Body of pancreas (tissue), 4 donors: ENCODE measurements around the gene SOX11. TPM values are rescaled to one million over a fixed set of nuclear protein-coding genes. Genes with fewer than 3 reads are reported as not detected.

Experiments used
- ATAC-seq: fragments of 150-250 bp; one replicate; pipeline ENCODE4 v1.9.1; 2016
- DNase-seq, 4 donors: peaks; one replicate each; pipeline ENCODE4 v3.0.0-alpha.2; 2019
- H3K27ac ChIP-seq, 4 donors: fragments of 200-600 bp; sonication (generic); 1 replicate in 3 of 4; 2 replicates in 1 of 4; pipeline versions ENCODE4 v1.5.1 to v1.6.1; 2016 to 2019; ENCODE audit warnings: mild to moderate bottlenecking in 1 of 4, mixed read lengths in 1 of 4, moderate library complexity in 1 of 4
- H3K27me3 ChIP-seq, 2 donors: fragments of 200-600 bp; sonication (generic); one replicate each; pipeline ENCODE4 v1.6.0; 2016; ENCODE audit warnings: mild to moderate bottlenecking in 1 of 2
- H3K36me3 ChIP-seq, 2 donors: fragments of 200-600 bp; sonication (generic); replicated peaks in 1 of 2; 2 replicates each; pipeline ENCODE4 v1.5.1; 2016; ENCODE audit warnings: low read depth in 2 of 2; ENCODE audit not compliant: insufficient read depth in 1 of 2
- H3K4me1 ChIP-seq: fragments of 200-600 bp; sonication (generic); one replicate; pipeline ENCODE4 v1.6.0; 2016
- H3K4me3 ChIP-seq, 2 donors: fragments of 200-600 bp; sonication (generic); 1 replicate in 1 of 2; 2 replicates in 1 of 2; pipeline ENCODE4 v1.5.1; 2016 to 2019
- H3K9me3 ChIP-seq, 3 donors: fragments of 200-600 bp; sonication (generic); 1 replicate in 2 of 3; 2 replicates in 1 of 3; pipeline ENCODE4 v1.5.1; 2016
- POLR2A ChIP-seq, 3 donors: fragments of 450-650 bp; IDR thresholded peaks; one replicate each; pipeline ENCODE4 v1.6.1; 2016; ENCODE audit warnings: antibody characterized with exemption in 3 of 3, mild to moderate bottlenecking in 2 of 3
- WGBS, 2 donors: methylation state at CpG; one replicate each; pipeline ENCODE4 v1.1.5; 2017; 5-methylcytosine and 5-hydroxymethylcytosine counted together
- intact Hi-C: fragments of 100-400 bp; cut with DNase I; formaldehyde crosslinking; loops from one replicate; pipeline ENCODE4 v1.15.1; 2023
- total RNA-seq, 2 donors: library from RNA; depleted of rRNA; stranded (reverse); fragments of >200 nt; gene quantifications; one replicate each; pipeline ENCODE4 v1.1.0, GENCODE V29; 2016
- TF ChIP-seq, protein P1 (sequence below), 7 experiments: fragments of 450-650 bp in 4 of 7; fragments of 200-600 bp in 3 of 7; sonication (generic) in 3 of 7; IDR thresholded peaks; one replicate each; pipeline ENCODE4 v1.5.1; 2016 to 2019; ENCODE audit warnings: antibody characterized with exemption in 7 of 7

SOX11 gene
- total RNA-seq, 2 donors from 2014 or later = under 0.01 TPM; not detected in 1

DNA sequence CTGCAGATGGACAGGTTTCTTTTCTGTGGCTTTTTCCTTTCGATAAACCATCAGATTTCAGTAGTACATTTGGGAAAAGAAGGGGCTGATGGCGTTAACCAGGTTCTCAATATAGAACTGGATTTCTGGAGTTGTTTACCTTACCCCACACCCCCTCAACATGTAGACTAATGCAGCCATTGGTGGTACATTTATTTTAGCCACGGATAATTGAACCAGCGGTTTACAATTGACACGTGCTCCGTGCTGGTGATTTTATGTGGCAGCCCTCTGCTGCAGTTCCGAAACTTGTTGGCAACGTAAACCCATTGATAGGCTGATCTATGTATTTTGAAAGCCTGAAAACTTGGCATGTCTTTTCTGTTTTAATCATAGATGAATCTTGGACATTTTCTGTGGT lies 5.4 kb downstream of the SOX11 start:
- Histone ChIP-seq H3K4me3 (no peak overlapping the region), H3K9me3 (no peaks in the 10 kb centered on the region), H3K27me3 (peaks cover 0 to 20% of the 10 kb centered on the region in 2 donors), H3K27ac (no peak overlapping the region), H3K4me1 (peaks cover 30% of the 10 kb centered on the region), H3K36me3 (no peaks in the 10 kb centered on the region)
- intact Hi-C loops = no loop called here
- TF ChIP-seq, protein P1, sequence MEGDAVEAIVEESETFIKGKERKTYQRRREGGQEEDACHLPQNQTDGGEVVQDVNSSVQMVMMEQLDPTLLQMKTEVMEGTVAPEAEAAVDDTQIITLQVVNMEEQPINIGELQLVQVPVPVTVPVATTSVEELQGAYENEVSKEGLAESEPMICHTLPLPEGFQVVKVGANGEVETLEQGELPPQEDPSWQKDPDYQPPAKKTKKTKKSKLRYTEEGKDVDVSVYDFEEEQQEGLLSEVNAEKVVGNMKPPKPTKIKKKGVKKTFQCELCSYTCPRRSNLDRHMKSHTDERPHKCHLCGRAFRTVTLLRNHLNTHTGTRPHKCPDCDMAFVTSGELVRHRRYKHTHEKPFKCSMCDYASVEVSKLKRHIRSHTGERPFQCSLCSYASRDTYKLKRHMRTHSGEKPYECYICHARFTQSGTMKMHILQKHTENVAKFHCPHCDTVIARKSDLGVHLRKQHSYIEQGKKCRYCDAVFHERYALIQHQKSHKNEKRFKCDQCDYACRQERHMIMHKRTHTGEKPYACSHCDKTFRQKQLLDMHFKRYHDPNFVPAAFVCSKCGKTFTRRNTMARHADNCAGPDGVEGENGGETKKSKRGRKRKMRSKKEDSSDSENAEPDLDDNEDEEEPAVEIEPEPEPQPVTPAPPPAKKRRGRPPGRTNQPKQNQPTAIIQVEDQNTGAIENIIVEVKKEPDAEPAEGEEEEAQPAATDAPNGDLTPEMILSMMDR (IDR thresholded peaks at IDR 0.05) = no peak
- no peak for TF ChIP-seq POLR2A (IDR thresholded peaks at IDR 0.05)
- ATAC-seq (no peak), DNase-seq (no peak)
- WGBS, 2 donors = 55 to 76% methylated on average over 8 of the region's 8 CpGs

- Histone ChIP-seq H3K4me3 (no peak overlapping the region), H3K4me1 (peaks cover 24% of the 10 kb centered on the region), H3K9me3 (no peaks in the 10 kb centered on the region), H3K36me3 (no peaks in the 10 kb centered on the region), H3K27ac (no peak overlapping the region), H3K27me3 (peaks cover 0 to 15% of the 10 kb centered on the region in 2 donors)
- ATAC-seq (no peak), DNase-seq (no peak)
- intact Hi-C loops = no loop called here
- WGBS, 2 donors = 83 to 92% methylated on average over 4 of the region's 4 CpGs
- TF ChIP-seq, protein P1 (IDR thresholded peaks at IDR 0.05) = no peak
- no peak for TF ChIP-seq POLR2A (IDR thresholded peaks at IDR 0.05)
Measured at GRCh38 chr2:5698134-5698533, 6.0 kb downstream of the SOX11 start.

- intact Hi-C loops = no loop called here
- no peak for ATAC-seq
- Histone ChIP-seq H3K4me1 (peaks cover 16% of the 10 kb centered on the region), H3K9me3 (no peaks in the 10 kb centered on the region), H3K4me3 (no peak overlapping the region), H3K27ac (no peak overlapping the region), H3K27me3 (peaks cover 0 to 15% of the 10 kb centered on the region in 2 donors), H3K36me3 (no peaks in the 10 kb centered on the region)
- WGBS, 2 donors = 68 to 69% methylated on average over 4 of the region's 4 CpGs
- no peak for TF ChIP-seq POLR2A (IDR thresholded peaks at IDR 0.05)
- TF ChIP-seq, protein P1 (IDR thresholded peaks at IDR 0.05) = no peak
- no peak for DNase-seq
Measured at GRCh38 chr2:5699963-5700362, 7.8 kb downstream of the SOX11 start.

GRCh38 chr2:5700551-5700950 lies 8.4 kb downstream of the SOX11 start:
- 73 to 76% methylated on average over 5 of the region's 5 CpGs for WGBS, 2 donors

GRCh38 chr2:5701266-5701665 lies 9.1 kb downstream of the SOX11 start:
- Histone ChIP-seq H3K4me3 (no peak overlapping the region), H3K4me1 (peaks cover 10% of the 10 kb centered on the region), H3K9me3 (no peaks in the 10 kb centered on the region), H3K27ac (no peak overlapping the region), H3K36me3 (no peaks in the 10 kb centered on the region), H3K27me3 (peaks cover 0 to 8% of the 10 kb centered on the region in 2 donors)
- ATAC-seq (no peak), DNase-seq (no peak)
- TF ChIP-seq, protein P1 (IDR thresholded peaks at IDR 0.05) = no peak
- TF ChIP-seq POLR2A (IDR thresholded peaks at IDR 0.05) = no peak
- intact Hi-C loops = no loop called here
- WGBS, 2 donors = 68 to 70% methylated on average over 3 of the region's 3 CpGs

More at GRCh38 chr2:5700551-5700950, 8.4 kb downstream of the SOX11 start:
- no peak for DNase-seq
- H3K4me3 ChIP-seq = no peak overlapping the region
- intact Hi-C loops = no loop called here
- no peaks in the 10 kb centered on the region for H3K9me3 ChIP-seq
- TF ChIP-seq, protein P1 (IDR thresholded peaks at IDR 0.05) = no peak
- no peak for TF ChIP-seq POLR2A (IDR thresholded peaks at IDR 0.05)
- no peak for ATAC-seq
- no peaks in the 10 kb centered on the region for H3K36me3 ChIP-seq
- peaks cover 16% of the 10 kb centered on the region for H3K4me1 ChIP-seq
- H3K27me3 ChIP-seq = peaks cover 0 to 15% of the 10 kb centered on the region in 2 donors
- H3K27ac ChIP-seq = no peak overlapping the region
